Fibroblast of mammary gland (primary cell): Measurements from ENCODE around the gene RALGPS1.

ENCODE experiments used
- DNase-seq: peaks from one replicate; pipeline ENCODE4 v3.0.0-alpha.2; 2010; ENCODE audit warnings: low read depth
- H3K4me3 ChIP-seq: 2 replicates; pipeline ENCODE4 v1.5.1; 2011; ENCODE audit warnings: low read depth, mild to moderate bottlenecking, low read length, moderate library complexity; ENCODE audit not compliant: control insufficient read depth
- CTCF ChIP-seq: conservative IDR thresholded peaks from 2 replicates; pipeline ENCODE4 v1.5.1; 2011; ENCODE audit warnings: low read depth, low read length, inconsistent platforms; ENCODE audit not compliant: control insufficient read depth, insufficient read depth

RALGPS1 gene

GRCh38 chr9:127212453-127212852, 297.9 kb downstream of the RALGPS1 start:
- no peak for TF ChIP-seq CTCF
- H3K4me3 ChIP-seq, result no peak overlapping the region
- DNase-seq, result no peak

GRCh38 chr9:127213859-127214258, 299.3 kb downstream of the RALGPS1 start:
- DNase-seq, result no peak
- no peak overlapping the region for H3K4me3 ChIP-seq
- no peak for TF ChIP-seq CTCF

GRCh38 chr9:127214421-127215267, 300.1 kb downstream of the RALGPS1 start:
- DNase-seq, result peak; percentile 72
- H3K4me3 ChIP-seq, result no peak overlapping the region
- TF ChIP-seq CTCF, result peak; percentile 89

- no peak for DNase-seq
- no peak overlapping the region for H3K4me3 ChIP-seq
- no peak for TF ChIP-seq CTCF
Measured at GRCh38 chr9:127215268-127216209, 301.0 kb downstream of the RALGPS1 start.

- no peak overlapping the region for H3K4me3 ChIP-seq
- no peak for TF ChIP-seq CTCF
- DNase-seq, result no peak
Measured at GRCh38 chr9:127216210-127216887, 301.8 kb downstream of the RALGPS1 start.

GRCh38 chr9:127216888-127217217, 302.3 kb downstream of the RALGPS1 start:
- TF ChIP-seq CTCF, result no peak
- no peak for DNase-seq
- H3K4me3 ChIP-seq, result no peak overlapping the region
